HepG2 (cell line): ENCODE measurements around the gene B9D2.

Experiments used
- HDAC2 ChIP-seq: sonication (generic); formaldehyde crosslinking; IDR thresholded peaks from 2 replicates; pipeline ENCODE4 v1.4.0; 2020; ENCODE audit warnings: missing genetic modification reagents
- POLR2G ChIP-seq: fragments of 200-400 bp; formaldehyde crosslinking; IDR thresholded peaks from 2 replicates; pipeline ENCODE4 v1.6.1; 2018; ENCODE audit warnings: mild to moderate bottlenecking, low read depth, low read length, moderate library complexity
- TF ChIP-seq, protein P1 (sequence below): sonication (generic); formaldehyde crosslinking; IDR thresholded peaks from 2 replicates; pipeline ENCODE4 v1.4.0; 2020; ENCODE audit warnings: missing genetic modification reagents
- TF ChIP-seq, protein P2 (sequence below): sonication (generic); formaldehyde crosslinking; IDR thresholded peaks from 2 replicates; pipeline ENCODE4 v1.4.0; 2020; ENCODE audit warnings: missing genetic modification reagents, mild to moderate bottlenecking, borderline replicate concordance

DNA sequence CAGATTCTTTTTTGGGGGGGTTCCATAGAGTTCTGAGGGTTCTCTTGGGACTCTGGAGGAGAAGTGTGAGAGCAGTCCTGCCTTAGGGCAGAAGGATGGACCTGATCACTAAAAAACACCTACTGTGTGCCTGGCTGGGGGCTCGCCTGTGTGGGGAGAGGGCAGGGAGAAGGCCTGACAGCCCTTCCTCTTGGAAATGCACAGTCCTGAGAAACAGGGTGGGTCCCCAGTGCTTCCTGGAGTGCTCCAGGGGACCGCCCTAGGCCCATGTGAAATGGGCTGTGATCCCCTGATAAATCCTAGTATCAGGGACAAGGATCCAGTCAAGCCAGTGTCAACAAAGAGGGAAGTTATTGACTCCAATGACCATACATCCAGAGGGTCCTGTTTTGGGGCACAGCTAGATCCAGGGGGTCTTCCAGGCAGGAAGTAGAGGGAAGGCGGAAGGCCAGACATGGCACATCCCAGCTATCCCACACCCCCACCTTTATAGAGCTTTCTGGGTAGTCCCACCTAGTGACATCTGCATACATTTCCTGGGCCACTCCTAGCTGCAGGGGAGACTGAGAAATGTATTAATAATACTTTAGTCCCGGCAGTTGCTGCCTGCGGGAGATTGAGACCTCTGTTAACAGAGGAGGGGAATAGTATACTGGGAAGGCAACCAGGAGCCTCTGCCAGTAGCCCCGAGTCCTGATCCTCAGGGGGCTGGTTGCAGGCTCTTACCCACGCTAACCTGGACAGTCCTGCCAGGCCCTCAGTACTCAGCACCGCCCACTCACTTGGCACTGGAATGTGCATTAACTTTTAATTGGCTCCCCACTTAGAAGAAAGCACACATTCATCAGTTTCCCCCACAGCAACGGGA is 47.4 kb upstream of the B9D2 start:
- TF ChIP-seq HDAC2 (CRISPR knock-in tag), result no peak
- TF ChIP-seq, protein P1, sequence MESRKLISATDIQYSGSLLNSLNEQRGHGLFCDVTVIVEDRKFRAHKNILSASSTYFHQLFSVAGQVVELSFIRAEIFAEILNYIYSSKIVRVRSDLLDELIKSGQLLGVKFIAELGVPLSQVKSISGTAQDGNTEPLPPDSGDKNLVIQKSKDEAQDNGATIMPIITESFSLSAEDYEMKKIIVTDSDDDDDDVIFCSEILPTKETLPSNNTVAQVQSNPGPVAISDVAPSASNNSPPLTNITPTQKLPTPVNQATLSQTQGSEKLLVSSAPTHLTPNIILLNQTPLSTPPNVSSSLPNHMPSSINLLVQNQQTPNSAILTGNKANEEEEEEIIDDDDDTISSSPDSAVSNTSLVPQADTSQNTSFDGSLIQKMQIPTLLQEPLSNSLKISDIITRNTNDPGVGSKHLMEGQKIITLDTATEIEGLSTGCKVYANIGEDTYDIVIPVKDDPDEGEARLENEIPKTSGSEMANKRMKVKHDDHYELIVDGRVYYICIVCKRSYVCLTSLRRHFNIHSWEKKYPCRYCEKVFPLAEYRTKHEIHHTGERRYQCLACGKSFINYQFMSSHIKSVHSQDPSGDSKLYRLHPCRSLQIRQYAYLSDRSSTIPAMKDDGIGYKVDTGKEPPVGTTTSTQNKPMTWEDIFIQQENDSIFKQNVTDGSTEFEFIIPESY, result no peak
- TF ChIP-seq, protein P2, sequence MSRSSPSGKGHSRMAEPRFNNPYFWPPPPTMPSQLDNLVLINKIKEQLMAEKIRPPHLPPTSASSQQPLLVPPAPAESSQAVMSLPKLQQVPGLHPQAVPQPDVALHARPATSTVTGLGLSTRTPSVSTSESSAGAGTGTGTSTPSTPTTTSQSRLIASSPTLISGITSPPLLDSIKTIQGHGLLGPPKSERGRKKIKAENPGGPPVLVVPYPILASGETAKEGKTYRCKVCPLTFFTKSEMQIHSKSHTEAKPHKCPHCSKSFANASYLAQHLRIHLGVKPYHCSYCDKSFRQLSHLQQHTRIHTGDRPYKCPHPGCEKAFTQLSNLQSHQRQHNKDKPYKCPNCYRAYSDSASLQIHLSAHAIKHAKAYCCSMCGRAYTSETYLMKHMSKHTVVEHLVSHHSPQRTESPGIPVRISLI, result no peak
- no peak for TF ChIP-seq POLR2G
